ENCODE measurements around the gene NOD1.
"Not testable (repeated sequence)": the region's sequence is repeated elsewhere in the genome, so short reads cannot be mapped to it uniquely, and the experiment has no call there.

DNA sequence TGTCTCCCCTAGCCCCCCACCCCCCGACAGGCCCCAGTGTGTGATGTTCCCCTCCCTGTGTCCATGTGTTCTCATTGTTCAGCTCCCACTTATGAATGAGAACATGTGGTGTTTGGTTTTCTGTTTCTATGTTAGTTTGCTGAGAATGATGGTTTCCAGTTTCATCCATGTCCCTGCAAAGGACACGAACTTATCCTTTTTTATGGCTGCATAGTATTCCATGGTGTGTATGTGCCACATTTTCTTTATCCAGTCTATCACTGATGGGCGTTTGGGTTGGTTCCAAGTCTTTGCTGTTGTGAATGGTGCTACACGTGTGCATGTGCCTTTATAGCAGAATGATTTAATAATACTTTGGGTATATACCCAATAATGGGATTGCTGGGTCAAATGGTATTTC lies 97.8 kb downstream of the NOD1 start:
- TF ChIP-seq, protein P1, sequence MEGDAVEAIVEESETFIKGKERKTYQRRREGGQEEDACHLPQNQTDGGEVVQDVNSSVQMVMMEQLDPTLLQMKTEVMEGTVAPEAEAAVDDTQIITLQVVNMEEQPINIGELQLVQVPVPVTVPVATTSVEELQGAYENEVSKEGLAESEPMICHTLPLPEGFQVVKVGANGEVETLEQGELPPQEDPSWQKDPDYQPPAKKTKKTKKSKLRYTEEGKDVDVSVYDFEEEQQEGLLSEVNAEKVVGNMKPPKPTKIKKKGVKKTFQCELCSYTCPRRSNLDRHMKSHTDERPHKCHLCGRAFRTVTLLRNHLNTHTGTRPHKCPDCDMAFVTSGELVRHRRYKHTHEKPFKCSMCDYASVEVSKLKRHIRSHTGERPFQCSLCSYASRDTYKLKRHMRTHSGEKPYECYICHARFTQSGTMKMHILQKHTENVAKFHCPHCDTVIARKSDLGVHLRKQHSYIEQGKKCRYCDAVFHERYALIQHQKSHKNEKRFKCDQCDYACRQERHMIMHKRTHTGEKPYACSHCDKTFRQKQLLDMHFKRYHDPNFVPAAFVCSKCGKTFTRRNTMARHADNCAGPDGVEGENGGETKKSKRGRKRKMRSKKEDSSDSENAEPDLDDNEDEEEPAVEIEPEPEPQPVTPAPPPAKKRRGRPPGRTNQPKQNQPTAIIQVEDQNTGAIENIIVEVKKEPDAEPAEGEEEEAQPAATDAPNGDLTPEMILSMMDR (IDR thresholded peaks at IDR 0.05), result not testable (repeated sequence)
- TF ChIP-seq POLR2A (IDR thresholded peaks at IDR 0.05), result not testable (repeated sequence)
